Nephron (organoid): ENCODE results near the gene CPA3.

Experiments
- H3K27ac Mint-ChIP-seq, 3 experiments: 2 replicates each; pipeline ENCODE4 v1.8.0; 2020; ENCODE audit warnings: mixed read lengths in 3 of 3, mild to moderate bottlenecking in 2 of 3, moderate library complexity in 1 of 3
- H3K27me3 Mint-ChIP-seq: 2 replicates; pipeline ENCODE4 v1.8.0; 2021; ENCODE audit warnings: low read depth, mild to moderate bottlenecking, moderate library complexity, mixed read lengths
- H3K36me3 Mint-ChIP-seq: 2 replicates; pipeline ENCODE4 v1.8.0; 2020; ENCODE audit warnings: low read depth, mixed read lengths
- H3K4me1 Mint-ChIP-seq: 2 replicates; pipeline ENCODE4 v1.8.0; 2020; ENCODE audit warnings: mixed read lengths
- H3K4me3 Mint-ChIP-seq, 3 experiments: 2 replicates each; pipeline ENCODE4 v1.8.0; 2020; ENCODE audit warnings: mild to moderate bottlenecking in 3 of 3, mixed read lengths in 3 of 3, moderate library complexity in 2 of 3
- H3K9me3 Mint-ChIP-seq: 2 replicates; pipeline ENCODE4 v1.8.0; 2020; ENCODE audit warnings: mixed read lengths
- TF ChIP-seq, protein P1 (sequence below), 3 experiments: fragments of 200-600 bp; sonication (generic); IDR thresholded peaks; one replicate each; pipeline ENCODE4 v1.5.0; 2021; ENCODE audit warnings: antibody characterized with exemption in 3 of 3; ENCODE audit not compliant: unreplicated experiment in 3 of 3

CPA3 gene

DNA sequence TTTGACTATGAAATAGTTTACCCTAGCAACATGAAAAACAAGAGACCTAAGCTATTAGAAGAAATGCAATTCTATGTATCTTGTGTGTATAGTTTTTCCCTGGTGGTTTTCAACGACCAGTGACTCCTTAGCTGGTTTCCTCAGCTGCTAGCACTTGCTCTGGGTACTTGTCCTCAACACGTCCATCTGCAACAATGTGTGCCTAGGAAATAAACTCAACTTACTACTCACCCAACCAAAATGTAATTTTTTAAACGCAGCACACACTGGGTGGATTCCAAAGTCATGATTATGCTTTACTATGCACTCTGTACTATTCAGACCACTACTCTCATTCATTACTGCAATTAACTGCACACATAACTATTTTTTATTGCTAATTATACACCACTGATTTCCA, 31.0 kb downstream of the CPA3 start:
- Mint-ChIP-seq H3K4me3 (no peak overlapping the region), H3K27ac (no peak overlapping the region), H3K36me3 (no peaks in the 10 kb centered on the region), H3K4me1 (no peaks in the 10 kb centered on the region), H3K9me3 (peaks cover 9% of the 10 kb centered on the region), H3K27me3 (no peaks in the 10 kb centered on the region)
- TF ChIP-seq, protein P1, sequence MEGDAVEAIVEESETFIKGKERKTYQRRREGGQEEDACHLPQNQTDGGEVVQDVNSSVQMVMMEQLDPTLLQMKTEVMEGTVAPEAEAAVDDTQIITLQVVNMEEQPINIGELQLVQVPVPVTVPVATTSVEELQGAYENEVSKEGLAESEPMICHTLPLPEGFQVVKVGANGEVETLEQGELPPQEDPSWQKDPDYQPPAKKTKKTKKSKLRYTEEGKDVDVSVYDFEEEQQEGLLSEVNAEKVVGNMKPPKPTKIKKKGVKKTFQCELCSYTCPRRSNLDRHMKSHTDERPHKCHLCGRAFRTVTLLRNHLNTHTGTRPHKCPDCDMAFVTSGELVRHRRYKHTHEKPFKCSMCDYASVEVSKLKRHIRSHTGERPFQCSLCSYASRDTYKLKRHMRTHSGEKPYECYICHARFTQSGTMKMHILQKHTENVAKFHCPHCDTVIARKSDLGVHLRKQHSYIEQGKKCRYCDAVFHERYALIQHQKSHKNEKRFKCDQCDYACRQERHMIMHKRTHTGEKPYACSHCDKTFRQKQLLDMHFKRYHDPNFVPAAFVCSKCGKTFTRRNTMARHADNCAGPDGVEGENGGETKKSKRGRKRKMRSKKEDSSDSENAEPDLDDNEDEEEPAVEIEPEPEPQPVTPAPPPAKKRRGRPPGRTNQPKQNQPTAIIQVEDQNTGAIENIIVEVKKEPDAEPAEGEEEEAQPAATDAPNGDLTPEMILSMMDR (IDR thresholded peaks at IDR 0.05; ENCODE audit: unreplicated experiment in 3 of 3) = no peak

GRCh38 chr3:148901987-148902791, 37.1 kb downstream of the CPA3 start:
- H3K36me3 Mint-ChIP-seq = no peaks in the 10 kb centered on the region
- H3K4me3 Mint-ChIP-seq = no peak overlapping the region
- peaks cover 5% of the 10 kb centered on the region for H3K4me1 Mint-ChIP-seq
- H3K27me3 Mint-ChIP-seq = no peaks in the 10 kb centered on the region
- TF ChIP-seq, protein P1 (IDR thresholded peaks at IDR 0.05; ENCODE audit: unreplicated experiment in 3 of 3) = no peak
- no peaks in the 10 kb centered on the region for H3K9me3 Mint-ChIP-seq
- no peak overlapping the region for H3K27ac Mint-ChIP-seq

DNA sequence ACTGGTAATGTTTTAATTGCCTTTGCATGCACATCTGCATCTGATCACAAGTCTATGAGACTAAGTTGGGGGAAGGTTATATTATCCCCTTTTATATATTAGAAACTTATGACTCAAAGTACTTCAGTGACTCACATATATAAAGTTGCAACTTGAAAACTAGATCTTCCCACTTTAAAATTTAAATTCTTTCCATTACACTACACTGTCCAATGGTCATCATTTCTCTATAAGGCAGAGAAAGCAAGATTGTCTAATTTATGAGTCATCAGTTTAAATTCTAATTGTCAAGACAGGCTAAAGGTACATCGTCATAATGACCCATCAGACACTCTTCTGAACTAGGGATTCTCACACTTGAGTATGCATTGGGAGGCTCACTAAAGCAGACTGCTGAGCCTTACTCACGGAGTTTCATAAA, 37.9 kb downstream of the CPA3 start:
- Mint-ChIP-seq H3K4me1 (peaks cover 5% of the 10 kb centered on the region), H3K4me3 (no peak overlapping the region), H3K9me3 (no peaks in the 10 kb centered on the region), H3K36me3 (no peaks in the 10 kb centered on the region), H3K27me3 (no peaks in the 10 kb centered on the region), H3K27ac (no peak overlapping the region)
- TF ChIP-seq, protein P1 (IDR thresholded peaks at IDR 0.05; ENCODE audit: unreplicated experiment in 3 of 3) = no peak

DNA sequence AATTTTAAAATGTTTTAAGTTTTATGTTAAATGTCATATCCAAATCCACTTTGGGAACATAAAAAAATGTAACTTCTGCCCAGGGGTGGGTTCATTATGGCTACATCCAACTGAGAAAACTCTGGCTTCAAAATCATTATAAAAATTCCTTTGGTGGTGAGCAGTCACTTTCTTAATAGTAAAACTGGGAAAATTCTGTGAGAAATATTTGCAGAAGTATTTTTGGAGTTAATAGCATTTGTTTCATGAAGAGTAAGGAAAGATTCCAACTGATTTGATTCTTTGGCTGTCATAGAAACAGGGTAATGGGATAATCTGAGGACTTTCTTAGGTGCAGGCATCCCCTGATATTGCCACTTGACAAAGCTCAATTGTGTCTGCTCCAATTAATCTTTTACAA, 38.8 kb downstream of the CPA3 start:
- peaks cover 5% of the 10 kb centered on the region for H3K4me1 Mint-ChIP-seq
- H3K4me3 Mint-ChIP-seq = no peak overlapping the region
- H3K27ac Mint-ChIP-seq = no peak overlapping the region
- no peaks in the 10 kb centered on the region for H3K36me3 Mint-ChIP-seq
- H3K27me3 Mint-ChIP-seq = no peaks in the 10 kb centered on the region
- no peaks in the 10 kb centered on the region for H3K9me3 Mint-ChIP-seq
- TF ChIP-seq, protein P1 (IDR thresholded peaks at IDR 0.05; ENCODE audit: unreplicated experiment in 3 of 3) = no peak

DNA sequence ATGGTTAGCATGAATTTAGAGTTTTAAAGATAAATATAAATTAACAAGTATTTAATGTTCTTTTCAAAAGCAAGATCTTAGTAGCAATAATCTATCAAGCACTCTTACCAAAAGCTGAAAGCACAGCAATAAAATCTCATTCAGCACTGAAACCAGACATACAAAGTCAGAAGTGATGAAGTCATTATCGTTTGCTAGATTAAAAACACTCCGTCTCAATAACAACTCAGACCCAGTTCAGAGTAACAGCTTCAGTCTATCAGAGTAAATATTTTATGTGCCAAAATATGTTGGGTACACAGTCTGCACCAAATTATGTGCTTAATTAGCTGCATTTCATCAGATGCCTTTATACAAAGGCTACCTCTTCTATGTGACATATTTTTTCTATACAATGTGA, 41.6 kb downstream of the CPA3 start:
- H3K36me3 Mint-ChIP-seq = no peaks in the 10 kb centered on the region
- no peak overlapping the region for H3K4me3 Mint-ChIP-seq
- TF ChIP-seq, protein P1 (IDR thresholded peaks at IDR 0.05; ENCODE audit: unreplicated experiment in 3 of 3) = no peak
- H3K4me1 Mint-ChIP-seq = peaks cover 5% of the 10 kb centered on the region
- no peaks in the 10 kb centered on the region for H3K27me3 Mint-ChIP-seq
- no peaks in the 10 kb centered on the region for H3K9me3 Mint-ChIP-seq
- no peak overlapping the region for H3K27ac Mint-ChIP-seq

DNA sequence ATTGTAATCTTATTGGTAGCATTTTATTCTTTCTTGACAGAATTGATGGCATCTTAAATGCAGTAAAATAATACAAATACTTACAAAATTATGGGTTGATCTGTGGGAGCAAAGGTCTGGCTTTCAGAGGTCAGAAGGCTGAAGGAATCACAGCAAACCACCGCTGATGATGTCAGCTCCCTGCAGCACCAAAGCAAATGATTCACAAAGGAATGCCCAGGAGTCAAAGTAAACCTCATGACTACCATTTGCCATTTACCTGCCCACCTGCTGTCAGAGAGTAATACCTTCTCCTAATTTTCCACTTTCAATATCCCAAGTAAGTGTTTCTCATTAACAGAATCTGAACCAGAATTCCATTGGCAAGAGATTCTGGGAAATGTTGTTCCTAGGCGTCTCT, 46.1 kb downstream of the CPA3 start:
- no peaks in the 10 kb centered on the region for H3K27me3 Mint-ChIP-seq
- TF ChIP-seq, protein P1 (IDR thresholded peaks at IDR 0.05; ENCODE audit: unreplicated experiment in 3 of 3) = no peak
- H3K4me1 Mint-ChIP-seq = no peaks in the 10 kb centered on the region
- H3K9me3 Mint-ChIP-seq = no peaks in the 10 kb centered on the region
- no peak overlapping the region for H3K27ac Mint-ChIP-seq
- H3K4me3 Mint-ChIP-seq = no peak overlapping the region
- no peaks in the 10 kb centered on the region for H3K36me3 Mint-ChIP-seq
